Lower lobe of right lung (tissue), 2 donors: ENCODE measurements around the gene POMGNT2. TPM values are rescaled to one million over a fixed set of nuclear protein-coding genes. Genes with fewer than 3 reads are reported as not detected.

Experiments used
- ATAC-seq, 2 donors: fragments of 200-7000 bp; cut with Tn5 transposase; one replicate each; pipeline ENCODE4 v1.9.1; 2020 to 2022; ENCODE audit warnings: mild to moderate bottlenecking in 2 of 2, moderate library complexity in 2 of 2
- DNase-seq: peaks from one replicate; pipeline ENCODE4 v3.0.0-alpha.2; 2020
- H3K27ac ChIP-seq: fragments of 200-600 bp; one replicate; pipeline ENCODE4 v1.8.0; 2022
- H3K27me3 ChIP-seq: fragments of 200-600 bp; one replicate; pipeline ENCODE4 v1.8.0; 2022; ENCODE audit warnings: low read depth
- H3K36me3 ChIP-seq: fragments of 200-600 bp; one replicate; pipeline ENCODE4 v1.8.0; 2022; ENCODE audit warnings: mild to moderate bottlenecking
- H3K4me1 ChIP-seq: fragments of 200-600 bp; one replicate; pipeline ENCODE4 v1.8.0; 2022
- H3K4me3 ChIP-seq: fragments of 200-600 bp; one replicate; pipeline ENCODE4 v1.8.0; 2022; ENCODE audit warnings: mild to moderate bottlenecking
- H3K9me3 ChIP-seq: fragments of 200-600 bp; one replicate; pipeline ENCODE4 v1.8.0; 2022
- intact Hi-C: fragments of 100-400 bp; cut with DNase I; formaldehyde crosslinking; loops from one replicate; pipeline ENCODE4 v1.11.0; 2022
- total RNA-seq: library from RNA; stranded (reverse); fragmentation: NEBNext Ultra II Directional; extraction: Animal tissue kit (Norgen Biotek cat#: 25700); gene quantifications from one replicate; pipeline ENCODE4 v1.2.1, GENCODE V29; 2021
- TF ChIP-seq, protein P1 (sequence below): fragments of 200-600 bp; IDR thresholded peaks from one replicate; pipeline ENCODE4 v1.8.0; 2022; ENCODE audit warnings: antibody characterized with exemption, mild to moderate bottlenecking
- donor health status: DM: no; HTN: yes; CAD: no; lungs with severe emphysema.

Gene POMGNT2
- total RNA-seq, 1 donor from 2014 or later = 9.9 TPM

DNA sequence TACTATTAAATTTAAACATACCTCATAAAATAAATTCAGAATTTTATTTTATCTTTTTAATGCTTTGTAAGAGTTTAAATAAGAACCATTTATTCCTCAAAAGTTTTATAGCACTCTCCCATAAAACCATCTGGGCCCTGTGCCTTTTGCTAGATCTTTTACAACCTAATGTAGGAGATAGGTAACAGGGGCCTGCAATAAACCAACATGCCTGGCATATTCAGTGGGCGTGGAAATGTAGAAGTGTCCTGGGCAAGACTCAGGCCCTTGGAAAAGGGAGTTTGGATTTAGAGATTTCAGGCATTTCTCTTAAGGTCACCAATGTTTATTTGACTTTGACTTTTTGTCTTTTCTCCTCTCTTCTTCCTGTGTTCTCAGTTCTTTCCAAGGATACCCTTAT lies 46.4 kb downstream of the POMGNT2 start:
- no peak overlapping the region for H3K27ac ChIP-seq
- DNase-seq (no peak), ATAC-seq (no peak)
- H3K9me3 ChIP-seq = no peaks in the 10 kb centered on the region
- intact Hi-C loops = no loop called here
- H3K27me3 ChIP-seq = no peaks in the 10 kb centered on the region
- TF ChIP-seq, protein P1, sequence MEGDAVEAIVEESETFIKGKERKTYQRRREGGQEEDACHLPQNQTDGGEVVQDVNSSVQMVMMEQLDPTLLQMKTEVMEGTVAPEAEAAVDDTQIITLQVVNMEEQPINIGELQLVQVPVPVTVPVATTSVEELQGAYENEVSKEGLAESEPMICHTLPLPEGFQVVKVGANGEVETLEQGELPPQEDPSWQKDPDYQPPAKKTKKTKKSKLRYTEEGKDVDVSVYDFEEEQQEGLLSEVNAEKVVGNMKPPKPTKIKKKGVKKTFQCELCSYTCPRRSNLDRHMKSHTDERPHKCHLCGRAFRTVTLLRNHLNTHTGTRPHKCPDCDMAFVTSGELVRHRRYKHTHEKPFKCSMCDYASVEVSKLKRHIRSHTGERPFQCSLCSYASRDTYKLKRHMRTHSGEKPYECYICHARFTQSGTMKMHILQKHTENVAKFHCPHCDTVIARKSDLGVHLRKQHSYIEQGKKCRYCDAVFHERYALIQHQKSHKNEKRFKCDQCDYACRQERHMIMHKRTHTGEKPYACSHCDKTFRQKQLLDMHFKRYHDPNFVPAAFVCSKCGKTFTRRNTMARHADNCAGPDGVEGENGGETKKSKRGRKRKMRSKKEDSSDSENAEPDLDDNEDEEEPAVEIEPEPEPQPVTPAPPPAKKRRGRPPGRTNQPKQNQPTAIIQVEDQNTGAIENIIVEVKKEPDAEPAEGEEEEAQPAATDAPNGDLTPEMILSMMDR = no peak
- no peaks in the 10 kb centered on the region for H3K36me3 ChIP-seq
- H3K4me1 ChIP-seq = no peaks in the 10 kb centered on the region
- no peak overlapping the region for H3K4me3 ChIP-seq

DNA sequence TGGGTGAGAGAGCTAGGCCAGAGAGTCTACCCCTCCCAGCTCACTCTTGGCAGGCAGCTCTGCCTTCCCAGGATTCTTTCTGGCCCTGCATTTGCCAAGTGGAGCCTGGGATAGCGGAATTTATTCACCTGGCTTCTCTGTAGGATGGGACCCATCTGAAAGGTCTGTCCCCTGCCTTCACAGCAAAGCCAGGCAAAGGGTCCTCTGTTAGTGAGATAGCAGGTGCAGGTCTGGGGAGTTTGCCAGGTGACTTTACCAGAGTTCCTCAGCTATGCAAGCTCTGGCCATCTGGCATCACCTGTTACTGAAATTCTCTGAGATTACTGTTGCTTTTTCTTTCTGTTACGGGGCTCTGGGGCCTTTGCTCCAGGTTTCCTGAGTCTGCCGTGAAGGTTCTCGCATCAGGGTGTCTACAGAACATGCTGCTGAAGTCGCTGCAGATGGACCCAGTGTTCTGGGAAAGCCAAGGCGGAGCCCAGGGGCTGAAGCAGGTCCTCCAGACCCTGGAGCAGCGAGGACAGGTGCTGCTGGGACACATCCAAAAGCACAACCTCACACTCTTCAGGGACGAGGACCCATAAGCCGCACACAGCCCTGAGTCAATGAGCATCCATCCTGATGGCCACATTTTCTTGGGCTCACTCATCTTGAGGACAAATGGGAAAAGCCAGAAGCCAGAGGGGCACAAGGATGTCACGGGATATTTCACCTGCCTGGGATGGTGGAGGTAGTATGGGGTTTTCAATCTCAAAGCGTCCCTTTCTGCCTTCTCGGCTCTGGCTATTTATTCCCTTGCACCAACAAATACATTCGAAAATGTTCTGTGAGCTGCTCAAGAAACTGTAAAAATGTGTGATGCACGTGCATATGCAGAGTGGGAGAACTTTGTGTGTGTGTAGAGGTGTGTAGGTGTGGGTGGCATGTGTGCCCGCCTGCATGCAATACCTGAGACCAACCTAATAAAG lies 49.8 kb downstream of the POMGNT2 start:
- no peak for DNase-seq
- H3K27ac ChIP-seq = no peak overlapping the region
- no peaks in the 10 kb centered on the region for H3K27me3 ChIP-seq
- TF ChIP-seq, protein P1 = no peak
- H3K36me3 ChIP-seq = no peaks in the 10 kb centered on the region
- H3K9me3 ChIP-seq = peaks cover 7% of the 10 kb centered on the region
- H3K4me3 ChIP-seq = no peak overlapping the region
- no peaks in the 10 kb centered on the region for H3K4me1 ChIP-seq
- ATAC-seq = no peak
- intact Hi-C loops = no loop called here

DNA sequence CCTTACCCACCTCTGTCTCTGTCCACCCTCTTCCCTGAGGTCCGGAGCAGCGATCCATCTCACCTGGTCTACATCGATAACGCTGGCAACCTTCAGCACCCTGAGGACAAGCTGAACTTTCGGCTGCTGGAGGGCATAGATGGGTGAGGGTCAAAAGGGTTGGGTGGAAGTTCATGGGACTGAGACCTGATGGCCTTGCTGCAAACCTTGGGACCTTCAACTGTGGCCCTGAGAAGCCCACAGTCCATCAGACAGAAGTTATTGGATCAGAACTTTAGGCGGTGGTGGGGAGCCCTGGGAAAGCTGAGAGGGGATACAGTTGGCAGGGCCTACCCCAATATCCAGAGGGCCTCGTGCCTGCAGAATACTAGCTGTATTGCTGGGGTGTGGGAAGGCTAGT lies 50.5 kb downstream of the POMGNT2 start:
- peaks cover 14% of the 10 kb centered on the region for H3K9me3 ChIP-seq
- no peaks in the 10 kb centered on the region for H3K36me3 ChIP-seq
- ATAC-seq = no peak
- no peak overlapping the region for H3K4me3 ChIP-seq
- H3K27ac ChIP-seq = no peak overlapping the region
- DNase-seq = no peak
- intact Hi-C loops = no loop called here
- H3K27me3 ChIP-seq = no peaks in the 10 kb centered on the region
- no peaks in the 10 kb centered on the region for H3K4me1 ChIP-seq
- TF ChIP-seq, protein P1 = no peak

DNA sequence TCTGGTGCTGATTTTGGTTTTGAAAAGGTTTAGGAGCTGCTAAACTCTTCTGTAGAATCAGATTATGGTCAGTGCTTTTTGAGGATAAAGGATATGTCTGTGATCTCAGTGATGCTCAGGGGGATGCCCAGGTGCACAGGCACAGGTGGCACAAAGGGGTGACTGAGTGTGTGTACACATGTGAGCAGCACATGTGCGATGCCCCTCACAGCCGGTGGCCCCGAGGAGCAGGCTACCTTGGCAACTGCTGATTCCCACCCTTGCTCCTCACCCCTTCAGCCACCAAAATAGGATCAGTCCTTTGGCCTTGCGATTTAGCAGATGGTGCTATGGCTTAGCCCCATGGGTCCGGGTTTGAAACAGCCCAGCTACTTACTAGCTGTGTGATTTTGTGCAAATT lies 51.1 kb downstream of the POMGNT2 start:
- intact Hi-C loops = no loop called here

DNA sequence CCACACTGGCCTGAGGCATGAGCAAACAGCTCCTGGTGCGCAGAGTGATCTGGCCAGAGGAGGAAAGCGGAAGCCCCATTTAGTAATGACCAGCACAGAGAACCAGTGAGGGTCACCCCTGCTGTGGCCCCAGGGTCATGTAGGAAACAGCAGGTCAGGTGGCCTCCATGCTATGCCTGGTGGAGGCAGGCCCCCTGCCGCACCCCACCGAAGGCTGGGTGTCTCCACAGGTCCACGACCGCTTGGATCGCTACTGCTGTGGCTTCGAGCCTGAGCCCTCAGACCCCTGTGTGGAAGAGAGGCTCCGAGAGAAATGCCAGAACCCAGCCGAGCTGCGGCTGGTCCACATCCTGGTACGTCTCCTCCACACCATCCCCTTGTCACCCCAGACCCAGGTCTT lies 52.6 kb downstream of the POMGNT2 start:
- no peaks in the 10 kb centered on the region for H3K4me1 ChIP-seq
- ATAC-seq (no peak), DNase-seq (no peak)
- TF ChIP-seq, protein P1 = no peak
- H3K9me3 ChIP-seq = peaks cover 26% of the 10 kb centered on the region
- H3K27ac ChIP-seq = no peak overlapping the region
- intact Hi-C loops = no loop called here
- H3K4me3 ChIP-seq = no peak overlapping the region
- H3K27me3 ChIP-seq = no peaks in the 10 kb centered on the region
- no peaks in the 10 kb centered on the region for H3K36me3 ChIP-seq

More for the DNA sequence above, 51.1 kb downstream of the POMGNT2 start:
- TF ChIP-seq, protein P1 = no peak
- Histone ChIP-seq H3K4me3 (no peak overlapping the region), H3K4me1 (no peaks in the 10 kb centered on the region), H3K36me3 (no peaks in the 10 kb centered on the region), H3K27me3 (no peaks in the 10 kb centered on the region), H3K27ac (no peak overlapping the region), H3K9me3 (peaks cover 20% of the 10 kb centered on the region)
- no peak for DNase-seq
- ATAC-seq = no peak
